GM18873 (cell line): ENCODE measurements around the gene DOCK2.
"Not testable (repeated sequence)": the region's sequence is repeated elsewhere in the genome, so short reads cannot be mapped to it uniquely, and the experiment has no call there.

ENCODE experiments used
- ATAC-seq: cut with Tn5 transposase; IDR thresholded peaks from one replicate; pipeline ENCODE4 v1.9.1; 2021; ENCODE audit warnings: mild to moderate bottlenecking, moderate library complexity, moderate number of reproducible peaks; ENCODE audit not compliant: unreplicated experiment, low FRiP score

Gene DOCK2

DNA sequence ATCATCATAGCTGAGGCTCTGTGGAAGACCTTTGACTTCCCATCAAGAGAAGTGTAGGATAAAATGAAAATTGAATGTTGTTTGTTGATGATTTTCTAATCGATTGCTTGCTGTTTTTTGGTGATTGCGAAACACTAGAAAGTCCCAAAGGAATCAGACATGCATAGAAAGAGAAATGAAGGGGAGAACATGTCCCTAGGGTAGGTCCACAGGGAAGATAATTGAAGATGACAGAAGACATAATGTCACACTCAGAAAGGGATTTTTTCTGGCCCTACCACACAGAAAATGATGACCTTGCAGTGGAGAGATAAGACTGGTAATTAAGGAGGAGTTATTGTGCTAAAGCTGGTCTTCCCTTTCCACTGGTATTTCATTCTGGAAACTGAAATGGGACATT is 280.4 kb downstream of the DOCK2 start:
- no peak for ATAC-seq

DNA sequence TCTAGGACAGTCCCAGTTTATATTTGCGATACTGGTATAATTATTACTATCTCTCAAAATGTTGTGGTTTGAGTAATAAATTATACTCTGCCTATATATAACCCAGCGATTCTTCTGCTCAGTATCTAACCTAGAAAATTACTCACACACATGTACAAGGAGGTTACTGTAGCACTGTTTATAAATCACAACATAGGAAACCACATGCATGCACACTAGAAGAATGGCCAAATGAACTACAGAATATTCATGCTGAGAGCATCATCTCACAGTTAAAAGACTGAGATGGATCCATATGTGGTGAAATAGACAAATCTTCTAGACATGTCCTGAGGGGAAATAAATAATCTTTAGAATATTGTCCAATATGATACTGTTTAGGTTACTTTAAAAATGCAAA is 281.2 kb downstream of the DOCK2 start:
- no peak for ATAC-seq

DNA sequence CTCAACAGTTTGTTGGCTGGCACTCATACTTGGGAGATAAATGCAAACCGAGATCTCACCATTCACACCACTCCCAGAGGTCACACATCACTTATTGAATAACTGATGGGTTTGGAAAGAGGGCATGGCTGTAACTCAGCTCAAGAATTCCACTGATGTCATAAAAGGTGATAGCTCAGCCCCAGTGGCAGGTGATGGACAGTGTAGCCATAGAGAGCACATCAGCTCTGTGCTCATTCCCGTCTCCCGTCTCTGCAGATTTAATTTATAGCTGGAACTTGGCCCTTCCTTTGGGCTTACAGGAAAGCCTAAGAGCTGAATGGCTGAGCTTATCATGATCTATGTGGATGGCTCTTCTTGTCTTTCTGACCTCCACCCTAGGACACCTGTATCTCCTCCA is 283.4 kb downstream of the DOCK2 start:
- ATAC-seq = no peak

- no peak for ATAC-seq
Measured at GRCh38 chr5:169921384-169921783, 284.3 kb downstream of the DOCK2 start.

DNA sequence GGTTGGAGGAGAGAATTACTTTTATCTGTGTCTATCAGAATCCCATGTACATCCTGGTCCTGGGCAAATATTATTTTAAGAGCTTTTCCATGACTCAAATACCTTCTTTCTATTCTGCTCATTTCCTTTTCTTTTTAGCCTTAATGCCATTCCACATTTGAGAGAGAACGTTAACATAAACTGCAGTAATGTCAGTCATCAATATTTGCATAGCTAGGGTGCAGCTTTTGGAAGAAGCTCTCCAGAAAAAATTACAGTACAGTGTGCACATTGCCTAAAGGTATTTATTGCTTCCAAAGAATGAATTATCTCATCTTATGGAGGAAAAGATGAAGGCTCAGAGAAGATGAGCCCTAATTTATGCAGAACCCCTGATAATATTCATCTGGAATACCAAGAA is 284.9 kb downstream of the DOCK2 start:
- ATAC-seq = no peak

DNA sequence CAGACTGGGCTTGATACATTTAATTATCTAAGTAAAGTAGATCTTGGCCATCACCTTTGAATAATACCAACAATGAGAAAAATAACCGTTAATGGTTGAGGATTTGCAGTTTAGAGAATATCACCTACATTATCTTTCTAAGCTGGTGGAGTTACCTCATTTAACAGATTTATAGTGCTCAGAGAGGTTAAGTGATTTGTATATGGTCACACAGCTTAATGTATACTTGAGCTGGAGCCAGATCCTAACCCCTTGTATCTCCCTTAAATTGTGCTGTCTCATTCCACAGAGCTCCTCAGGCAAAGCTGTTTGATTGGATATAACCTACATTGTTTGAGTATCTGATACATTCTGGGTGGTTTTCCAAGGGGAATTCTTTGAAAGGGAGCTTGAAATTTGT is 285.4 kb downstream of the DOCK2 start:
- ATAC-seq = no peak

- peak; percentile 60 for ATAC-seq
Measured at GRCh38 chr5:169923988-169924387, 286.9 kb downstream of the DOCK2 start.

- no peak for ATAC-seq
Measured at GRCh38 chr5:169933127-169933526, 296.1 kb downstream of the DOCK2 start.

GRCh38 chr5:169933616-169934015 is 296.5 kb downstream of the DOCK2 start:
- no peak for ATAC-seq

- no peak for ATAC-seq
Measured at GRCh38 chr5:169934990-169935389, 297.9 kb downstream of the DOCK2 start.

DNA sequence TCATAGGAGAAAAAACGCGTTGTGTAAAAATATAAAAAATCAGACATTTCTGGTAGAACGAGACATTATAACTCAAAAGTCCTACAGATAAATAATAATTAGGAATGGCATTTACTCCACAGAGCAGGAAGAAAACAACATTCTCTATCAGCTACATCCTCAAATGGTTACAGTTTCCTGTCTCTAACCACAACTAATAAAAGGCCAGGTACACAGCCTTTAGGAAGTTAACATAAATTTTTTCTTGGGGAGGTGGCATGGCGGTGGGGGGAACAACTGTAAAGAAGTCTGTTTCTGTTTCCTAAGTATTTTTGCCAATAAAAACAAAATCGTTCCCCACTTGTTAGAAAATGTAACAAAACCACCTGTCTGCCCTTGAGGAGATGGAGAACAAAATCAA is 298.7 kb downstream of the DOCK2 start:
- ATAC-seq = no peak

DNA sequence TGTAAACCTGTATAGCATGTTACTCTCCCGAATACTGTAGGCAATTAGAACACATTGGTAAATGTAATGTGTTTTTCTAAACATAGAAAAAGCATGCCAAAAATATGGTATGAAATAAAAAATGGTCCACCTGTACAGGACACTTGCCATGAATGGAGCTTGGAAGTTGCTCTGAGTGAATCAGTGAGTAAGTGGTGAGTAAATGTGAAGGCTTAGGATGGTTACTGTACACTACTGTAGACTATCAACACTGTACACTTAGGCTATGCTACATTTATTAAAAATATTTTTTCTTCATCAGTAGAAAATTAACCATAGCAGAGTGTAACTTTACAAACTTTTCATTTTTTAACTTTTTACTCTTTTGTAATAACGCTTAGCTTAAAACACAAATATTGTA is 301.4 kb downstream of the DOCK2 start:
- no peak for ATAC-seq

DNA sequence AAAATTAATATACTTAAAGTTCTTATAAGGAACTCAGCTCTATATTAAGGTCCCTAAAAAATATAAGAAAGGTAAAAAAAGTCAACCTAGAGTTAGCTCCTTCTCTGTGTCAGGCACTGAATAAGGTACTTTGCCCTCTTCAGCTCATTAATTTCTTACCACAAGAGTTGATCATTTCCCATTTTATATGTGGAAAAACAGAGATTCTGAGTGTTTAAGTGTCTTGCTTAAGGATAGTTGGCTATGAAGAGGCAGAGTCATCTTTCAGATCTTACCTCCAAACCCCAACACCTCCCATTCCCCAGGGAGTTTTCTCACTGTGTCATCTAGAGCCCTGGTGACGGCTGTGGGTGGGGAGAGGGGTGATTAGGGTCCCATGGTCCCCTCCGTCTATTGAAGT is 302.7 kb downstream of the DOCK2 start:
- no peak for ATAC-seq

DNA sequence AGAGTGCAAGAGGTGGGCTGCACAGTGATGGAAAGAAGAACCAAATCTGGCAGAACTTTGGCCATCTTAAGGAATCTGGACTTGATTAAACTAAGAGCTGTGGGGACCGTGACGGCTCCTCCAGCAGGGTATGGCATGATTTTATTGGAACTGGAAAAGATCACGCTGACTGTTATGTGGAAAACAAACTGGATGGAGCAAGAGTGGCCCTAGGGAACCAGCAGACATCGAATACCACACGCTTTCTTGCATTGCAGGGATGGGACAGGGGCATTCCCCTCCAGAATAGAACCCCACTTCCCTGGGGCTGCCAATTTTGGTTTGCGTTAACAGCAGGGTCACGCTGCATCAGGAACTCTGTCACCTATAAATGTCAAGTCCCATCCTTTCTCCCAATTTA is 304.5 kb downstream of the DOCK2 start:
- no peak for ATAC-seq

DNA sequence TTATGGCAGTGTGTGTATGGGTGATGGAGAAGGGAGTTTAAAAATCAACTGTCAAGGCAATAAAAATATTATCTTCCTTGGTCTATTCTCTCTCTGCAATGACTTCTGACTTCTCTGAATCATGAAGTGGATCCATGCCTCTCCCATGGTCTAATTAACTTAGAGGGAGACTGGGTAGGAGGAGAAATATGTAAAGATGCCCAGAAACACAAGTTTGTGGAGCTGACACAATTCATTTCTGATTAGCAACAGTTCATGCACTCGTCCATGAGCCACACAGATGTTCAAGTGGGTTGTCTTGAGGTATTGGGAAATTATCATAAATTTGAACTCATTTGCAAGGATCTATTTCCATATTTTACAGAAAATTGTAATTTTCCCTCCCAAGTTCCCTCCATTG is 305.1 kb downstream of the DOCK2 start:
- no peak for ATAC-seq

DNA sequence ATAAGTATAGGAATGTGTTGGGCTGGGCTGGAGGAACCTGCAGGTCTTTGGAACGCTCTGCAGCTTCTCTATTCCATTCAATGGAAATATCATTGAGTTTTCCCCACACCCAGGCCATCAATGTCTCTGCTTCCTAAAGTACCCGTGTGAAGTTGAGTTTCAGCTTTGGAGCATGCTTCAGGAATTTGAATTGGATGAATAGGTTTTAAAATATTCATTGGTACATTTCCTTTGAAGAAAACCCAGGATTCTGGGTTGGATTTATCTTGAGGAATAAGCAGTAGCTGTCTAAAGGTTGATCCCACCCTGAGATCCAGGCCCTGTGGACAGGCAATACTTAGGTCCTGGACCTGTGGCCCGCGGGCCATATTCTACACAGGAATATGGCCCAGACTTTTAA is 306.0 kb downstream of the DOCK2 start:
- no peak for ATAC-seq

DNA sequence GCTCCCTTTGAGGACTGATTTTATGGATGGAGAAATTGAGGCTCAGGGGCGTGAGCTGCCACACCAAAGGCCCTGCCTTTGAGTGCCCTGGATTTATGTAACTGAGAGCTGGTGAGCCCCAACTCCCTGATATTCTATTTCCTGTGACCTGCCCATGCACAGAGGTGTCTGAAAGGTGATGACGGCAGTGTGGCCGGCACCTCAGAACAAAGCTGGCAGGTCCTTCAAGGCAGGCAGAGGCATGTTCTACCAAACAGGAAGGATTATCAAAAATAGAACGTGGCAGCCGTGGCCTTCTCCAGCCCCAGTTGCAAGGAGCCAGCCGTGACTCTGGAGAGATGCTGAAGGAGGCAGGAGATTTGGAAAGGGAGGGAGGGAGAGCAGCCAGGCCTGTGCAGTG is 307.0 kb downstream of the DOCK2 start:
- no peak for ATAC-seq

DNA sequence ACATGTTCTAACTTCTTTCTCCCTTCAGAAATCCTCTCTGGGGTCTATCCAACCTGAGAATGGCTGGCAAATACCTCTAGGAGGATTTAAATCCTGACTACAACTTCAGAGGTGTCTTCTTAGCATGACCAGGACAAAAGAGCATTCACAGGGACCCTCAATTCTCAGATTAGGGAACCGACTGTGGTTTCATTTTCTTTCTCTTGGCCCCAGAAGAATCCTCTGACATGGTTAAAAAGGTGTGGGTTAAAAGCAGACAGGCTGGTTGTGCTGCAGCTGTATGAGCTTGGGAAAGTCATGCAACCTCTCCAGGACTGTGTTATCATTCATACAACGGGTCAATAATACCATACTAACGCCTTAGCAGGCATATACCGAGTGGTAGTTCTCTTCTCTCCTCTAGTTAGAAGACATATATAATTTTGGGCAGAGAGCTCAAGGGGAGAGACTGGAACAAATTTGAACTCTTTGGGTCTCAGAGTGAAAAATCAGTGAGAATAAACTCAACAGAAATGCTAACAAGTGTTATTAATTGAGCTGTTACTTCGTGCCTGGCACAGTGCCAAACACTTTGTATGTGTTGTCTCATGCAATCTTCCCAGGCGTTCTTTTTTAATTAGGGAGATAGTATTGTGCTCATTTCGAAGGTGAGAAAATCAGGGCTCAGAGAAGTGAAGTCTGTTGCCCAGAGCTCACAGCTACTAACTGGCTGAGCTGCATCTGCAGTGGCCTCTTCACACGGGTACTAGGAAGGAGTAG is 308.0 kb downstream of the DOCK2 start:
- no peak for ATAC-seq

DNA sequence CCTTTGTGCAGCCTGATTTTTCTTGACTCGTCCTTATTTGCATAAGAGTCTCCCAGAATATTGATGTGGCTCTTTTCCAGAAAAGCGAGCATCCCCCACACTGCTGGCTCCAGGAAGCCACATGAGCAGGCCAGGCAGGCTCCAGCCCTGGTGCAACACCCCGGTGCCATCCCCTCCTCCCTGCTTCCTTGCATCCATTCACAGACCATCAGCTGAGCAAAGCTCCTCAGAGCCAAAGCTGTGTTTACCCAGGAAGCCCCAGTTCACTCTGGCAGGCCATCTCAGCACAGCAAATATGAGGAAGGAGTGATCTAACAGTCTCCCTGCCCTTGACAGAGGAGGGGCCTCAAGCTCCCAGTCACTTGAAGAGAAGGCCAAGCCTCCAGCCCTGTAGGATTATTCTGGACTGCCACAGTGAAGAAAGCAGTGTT is 308.8 kb downstream of the DOCK2 start:
- no peak for ATAC-seq

DNA sequence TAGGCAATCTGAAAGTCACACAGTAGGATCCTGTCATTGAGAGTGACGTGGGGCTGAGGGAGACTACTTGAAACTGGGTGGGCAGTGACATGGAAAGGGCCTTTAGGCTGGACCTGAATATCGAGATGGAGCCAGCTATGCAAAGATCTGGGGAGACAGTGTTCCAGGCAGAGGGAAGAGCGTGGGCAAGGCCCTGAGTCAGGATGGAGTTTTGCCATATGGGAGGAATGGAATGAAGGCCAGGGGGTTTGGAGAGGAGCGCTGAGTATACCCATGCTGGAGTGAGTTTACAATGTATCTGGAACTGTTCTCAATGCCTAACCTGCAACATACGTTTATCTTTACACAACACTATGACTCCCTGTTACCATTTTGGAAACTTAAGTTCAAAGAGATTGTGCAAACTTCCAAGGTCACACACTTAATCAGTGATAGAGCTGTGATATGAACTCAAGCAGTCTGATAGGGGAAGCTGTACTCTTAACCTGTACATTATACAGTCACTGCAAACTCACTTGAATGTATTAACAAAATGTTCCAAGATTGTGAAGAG is 309.7 kb downstream of the DOCK2 start:
- no peak for ATAC-seq

GRCh38 chr5:169950333-169950732 is 313.3 kb downstream of the DOCK2 start:
- no peak for ATAC-seq

DNA sequence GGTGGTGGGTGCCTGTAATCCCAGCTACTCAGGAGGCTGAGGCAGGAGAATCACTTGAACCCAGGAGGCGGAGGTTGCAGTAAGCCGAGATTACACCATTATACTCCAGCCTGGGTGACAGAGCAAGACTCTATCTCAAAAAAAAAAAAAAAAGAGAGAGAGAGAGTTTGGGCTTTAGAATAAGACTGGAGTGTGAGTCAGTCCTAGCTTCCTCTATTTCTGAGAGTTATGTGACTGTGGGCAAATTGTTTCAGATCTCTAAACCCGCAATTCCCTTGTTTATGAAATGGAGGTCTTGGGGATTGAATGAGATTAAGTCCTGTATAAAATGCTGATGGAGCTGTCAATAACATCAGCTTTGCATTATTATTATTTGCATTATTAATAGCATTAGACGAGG is 316.1 kb downstream of the DOCK2 start:
- ATAC-seq = not testable (repeated sequence)
